ENCODE results near the gene FSTL4.

GRCh38 chr5:133658327-133658726 lies 46.0 kb upstream of the FSTL4 start:
- TF ChIP-seq MXI1 (IDR thresholded peaks at IDR 0.05; ENCODE audit: low read depth, low read length) (no peak), TCF12 (IDR thresholded peaks at IDR 0.05) (no peak), YY1 (IDR thresholded peaks at IDR 0.05; ENCODE audit: low read depth) (no peak), USF2 (IDR thresholded peaks at IDR 0.05; ENCODE audit: borderline replicate concordance, low read depth, low read length) (no peak), CTCF (IDR thresholded peaks at IDR 0.05) (no peak), EP300 (IDR thresholded peaks at IDR 0.05; ENCODE audit: borderline replicate concordance in 1 of 2, low read depth in 1 of 2, low read length in 1 of 2) (no peak), RXRA (IDR thresholded peaks at IDR 0.05; ENCODE audit: borderline replicate concordance, low read depth) (no peak)

Measured in SK-N-SH (cell line).